D721Med (cell line): ENCODE results near the gene SLC9A9.

ENCODE experiments used
- DNase-seq: peaks from one replicate; pipeline ENCODE4 v3.0.0; 2011; ENCODE audit warnings: low spot score; ENCODE audit not compliant: insufficient read length
- FAIRE-seq: peaks from 2 replicates; lab custom pipeline; 2011; peaks lifted over from hg19 to GRCh38; lab: Jason Lieb, UNC
- TF ChIP-seq, protein P1 (sequence below): IDR thresholded peaks from 2 replicates; pipeline ENCODE4 v1.5.1; 2012; ENCODE audit warnings: mild to moderate bottlenecking, control low read depth; ENCODE audit not compliant: insufficient read depth; ENCODE audit errors: missing control alignments

The SLC9A9 gene

DNA sequence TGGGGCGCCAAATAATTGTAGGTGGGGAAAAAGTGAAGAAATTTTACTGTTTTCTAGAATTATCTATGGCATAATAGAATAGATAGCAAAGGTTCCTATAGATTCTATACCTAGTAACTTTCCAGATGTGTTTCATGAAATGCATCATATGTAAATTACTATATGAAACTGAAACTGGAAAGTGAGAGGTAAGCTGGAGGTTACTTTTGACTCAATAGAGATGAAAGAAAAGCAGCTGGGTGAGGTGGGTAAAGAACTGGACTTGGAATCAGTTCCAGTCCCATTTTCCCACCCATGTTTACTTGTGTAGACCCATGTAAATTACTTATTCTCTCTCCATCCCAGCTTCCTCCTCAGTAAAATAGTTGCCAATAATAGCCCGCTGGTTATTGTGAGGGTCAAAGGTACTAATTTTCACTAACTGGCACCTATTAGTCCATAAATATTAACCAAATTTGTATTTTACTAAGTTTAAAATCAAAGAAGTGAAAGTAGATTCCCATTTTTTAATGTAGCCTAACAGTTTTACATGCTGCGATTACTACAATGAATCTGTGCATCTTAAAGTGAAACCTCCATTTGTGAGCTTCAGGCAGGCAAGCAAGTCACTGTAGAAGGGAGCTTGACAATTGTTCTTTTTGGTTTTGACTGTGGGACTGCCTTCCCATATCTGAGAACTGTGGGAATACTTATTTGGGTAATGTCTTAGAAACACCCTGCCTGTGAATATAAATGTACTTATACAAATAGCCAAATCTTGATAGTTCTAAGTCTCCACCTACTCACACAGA lies 312.1 kb downstream of the SLC9A9 start:
- TF ChIP-seq, protein P1, sequence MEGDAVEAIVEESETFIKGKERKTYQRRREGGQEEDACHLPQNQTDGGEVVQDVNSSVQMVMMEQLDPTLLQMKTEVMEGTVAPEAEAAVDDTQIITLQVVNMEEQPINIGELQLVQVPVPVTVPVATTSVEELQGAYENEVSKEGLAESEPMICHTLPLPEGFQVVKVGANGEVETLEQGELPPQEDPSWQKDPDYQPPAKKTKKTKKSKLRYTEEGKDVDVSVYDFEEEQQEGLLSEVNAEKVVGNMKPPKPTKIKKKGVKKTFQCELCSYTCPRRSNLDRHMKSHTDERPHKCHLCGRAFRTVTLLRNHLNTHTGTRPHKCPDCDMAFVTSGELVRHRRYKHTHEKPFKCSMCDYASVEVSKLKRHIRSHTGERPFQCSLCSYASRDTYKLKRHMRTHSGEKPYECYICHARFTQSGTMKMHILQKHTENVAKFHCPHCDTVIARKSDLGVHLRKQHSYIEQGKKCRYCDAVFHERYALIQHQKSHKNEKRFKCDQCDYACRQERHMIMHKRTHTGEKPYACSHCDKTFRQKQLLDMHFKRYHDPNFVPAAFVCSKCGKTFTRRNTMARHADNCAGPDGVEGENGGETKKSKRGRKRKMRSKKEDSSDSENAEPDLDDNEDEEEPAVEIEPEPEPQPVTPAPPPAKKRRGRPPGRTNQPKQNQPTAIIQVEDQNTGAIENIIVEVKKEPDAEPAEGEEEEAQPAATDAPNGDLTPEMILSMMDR: no peak
- FAIRE-seq: no peak
- DNase-seq: no peak

GRCh38 chr3:143533391-143533790 lies 314.9 kb downstream of the SLC9A9 start:
- TF ChIP-seq, protein P1: no peak
- FAIRE-seq (no peak), DNase-seq (no peak)

- TF ChIP-seq, protein P1: no peak
- FAIRE-seq: no peak
- DNase-seq: no peak
These were observed 316.2 kb downstream of the SLC9A9 start for GRCh38 chr3:143532091-143532490.

- DNase-seq: no peak
- no peak for FAIRE-seq
- TF ChIP-seq, protein P1: no peak
These were observed 317.2 kb downstream of the SLC9A9 start for GRCh38 chr3:143531101-143531500.

DNA sequence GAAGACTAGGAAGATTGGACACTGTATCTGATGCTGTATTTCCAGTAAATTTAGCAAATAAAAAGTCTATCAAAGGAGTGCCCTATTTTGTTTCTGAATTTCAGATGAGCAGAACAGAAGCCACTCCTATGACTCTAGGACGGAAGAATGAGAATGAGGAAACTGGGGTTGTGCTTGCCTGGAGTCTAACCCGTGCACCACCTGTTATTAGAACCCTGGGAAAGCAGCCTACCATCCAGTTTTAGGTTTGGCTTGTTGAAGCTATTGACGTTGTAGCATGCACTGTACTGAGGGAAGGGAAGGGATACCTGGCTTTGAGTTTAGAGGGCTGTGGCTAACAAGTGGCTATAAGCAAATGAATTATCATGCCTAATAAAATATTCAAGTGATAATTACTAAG lies 318.5 kb downstream of the SLC9A9 start:
- no peak for FAIRE-seq

DNA sequence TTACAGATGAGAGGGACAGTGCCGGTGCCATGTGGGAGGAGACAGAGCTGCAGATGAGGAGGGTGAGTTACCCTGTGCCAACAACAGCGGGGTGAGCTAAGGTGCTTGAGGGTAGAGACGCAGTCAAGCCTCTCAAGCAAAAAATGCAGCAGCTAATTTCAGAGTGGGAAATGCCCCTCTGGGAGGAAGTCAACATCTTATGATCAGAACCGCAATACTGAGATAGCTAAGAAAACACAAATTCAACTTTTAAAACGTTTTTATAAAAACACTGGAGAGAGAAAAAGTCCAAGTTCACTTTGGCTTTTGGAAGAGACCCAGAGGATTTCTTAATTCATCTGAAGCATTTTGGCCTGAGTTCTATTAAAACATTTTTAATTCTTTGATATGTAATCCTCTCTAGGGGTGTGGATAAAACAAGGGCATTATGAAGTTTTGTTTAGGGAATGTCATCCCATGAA lies 319.2 kb downstream of the SLC9A9 start:
- TF ChIP-seq, protein P1: no peak
- DNase-seq: no peak
- no peak for FAIRE-seq

More for the DNA sequence above, 318.5 kb downstream of the SLC9A9 start:
- TF ChIP-seq, protein P1: no peak
- no peak for DNase-seq

DNA sequence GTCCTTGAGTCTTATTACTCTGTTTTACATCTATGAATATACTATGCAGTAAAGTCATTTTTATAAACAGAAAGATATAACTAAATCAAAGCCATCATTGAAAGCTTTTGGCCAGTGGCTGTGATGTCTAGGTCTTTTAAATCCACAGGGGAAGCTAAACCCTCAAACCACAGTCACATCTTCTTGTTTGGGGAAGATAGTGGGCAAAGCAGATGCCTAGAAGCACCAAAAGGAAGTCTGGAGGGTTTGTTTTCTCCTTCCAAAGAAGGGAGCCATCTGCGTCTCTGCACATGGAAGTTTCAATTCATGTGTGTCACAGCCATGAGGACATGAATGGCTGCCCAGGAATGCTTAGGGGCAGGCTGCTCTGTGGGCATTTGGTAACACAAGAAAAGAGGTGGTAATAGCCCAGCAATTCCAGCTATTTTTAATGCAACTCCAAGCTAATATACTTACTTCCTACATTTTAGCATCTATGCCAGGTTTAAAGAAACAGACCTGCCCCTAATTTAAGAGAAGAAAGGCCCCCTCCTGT lies 322.2 kb downstream of the SLC9A9 start:
- FAIRE-seq: no peak
- TF ChIP-seq, protein P1: no peak
- no peak for DNase-seq
